ENCODE data around the gene DDAH2.

GRCh38 chr6:31776485-31776988 lies 47.4 kb upstream of the DDAH2 start:
- TF ChIP-seq POLR2A (IDR thresholded peaks at IDR 0.05; ENCODE audit: low read depth, low read length) (peak; percentile 19; the same call in 1 of the 2 replicates), POLR2AphosphoS5 (IDR thresholded peaks at IDR 0.05; ENCODE audit: low read depth, low read length) (no peak)
